Activated naive CD8-positive, alpha-beta T cell treated with anti-CD3 and anti-CD28 coated beads, Interleukin-2, amount 10 ng/mL, durations not matched to agents 7 days and 5 days (primary cell): Measurements from ENCODE around the gene ALPK1. TPM values are rescaled to one million over a fixed set of nuclear protein-coding genes. Genes with fewer than 3 reads are reported as not detected.

Experiments used
- ATAC-seq: fragments of 150-1000 bp; cut with Tn5 transposase; one replicate; pipeline ENCODE4 v1.10.0; 2021; ENCODE audit warnings: low read depth, moderate library complexity
- POLR2A ChIA-PET: fragments of 350-600 bp; sonication (Branson Sonifier 250); formaldehyde crosslinking; loops from one replicate; lab custom pipeline; 2021; ENCODE audit warnings: antibody characterized with exemption; lab: Charles Lee
- DNase-seq: peaks from one replicate; pipeline ENCODE4 v3.0.0; 2021
- H3K27ac Mint-ChIP-seq: one replicate; pipeline ENCODE4 v1.8.0; 2022; ENCODE audit warnings: mild to moderate bottlenecking, mixed read lengths
- H3K27me3 Mint-ChIP-seq: one replicate; pipeline ENCODE4 v1.8.0; 2022; ENCODE audit warnings: mild to moderate bottlenecking, moderate library complexity, mixed read lengths
- H3K36me3 Mint-ChIP-seq: one replicate; pipeline ENCODE4 v1.8.0; 2021; ENCODE audit warnings: mild to moderate bottlenecking, mixed read lengths
- H3K4me1 Mint-ChIP-seq: one replicate; pipeline ENCODE4 v1.8.0; 2021; ENCODE audit warnings: mixed read lengths
- H3K4me3 Mint-ChIP-seq: one replicate; pipeline ENCODE4 v1.8.0; 2022; ENCODE audit warnings: mild to moderate bottlenecking, moderate library complexity, mixed read lengths
- H3K9me3 Mint-ChIP-seq: one replicate; pipeline ENCODE4 v1.8.0; 2021; ENCODE audit warnings: mixed read lengths
- total RNA-seq, 2 experiments: library from RNA; stranded (reverse); gene quantifications; one replicate each; pipeline ENCODE4 v1.2.3, GENCODE V29; 2021

ALPK1 gene
- total RNA-seq, 2 experiments from 2014 or later = 20.9 to 26.0 TPM

- no peak overlapping the region for H3K27ac Mint-ChIP-seq
These were observed 82.1 kb downstream of the ALPK1 start for GRCh38 chr4:112379306-112379705.

DNA sequence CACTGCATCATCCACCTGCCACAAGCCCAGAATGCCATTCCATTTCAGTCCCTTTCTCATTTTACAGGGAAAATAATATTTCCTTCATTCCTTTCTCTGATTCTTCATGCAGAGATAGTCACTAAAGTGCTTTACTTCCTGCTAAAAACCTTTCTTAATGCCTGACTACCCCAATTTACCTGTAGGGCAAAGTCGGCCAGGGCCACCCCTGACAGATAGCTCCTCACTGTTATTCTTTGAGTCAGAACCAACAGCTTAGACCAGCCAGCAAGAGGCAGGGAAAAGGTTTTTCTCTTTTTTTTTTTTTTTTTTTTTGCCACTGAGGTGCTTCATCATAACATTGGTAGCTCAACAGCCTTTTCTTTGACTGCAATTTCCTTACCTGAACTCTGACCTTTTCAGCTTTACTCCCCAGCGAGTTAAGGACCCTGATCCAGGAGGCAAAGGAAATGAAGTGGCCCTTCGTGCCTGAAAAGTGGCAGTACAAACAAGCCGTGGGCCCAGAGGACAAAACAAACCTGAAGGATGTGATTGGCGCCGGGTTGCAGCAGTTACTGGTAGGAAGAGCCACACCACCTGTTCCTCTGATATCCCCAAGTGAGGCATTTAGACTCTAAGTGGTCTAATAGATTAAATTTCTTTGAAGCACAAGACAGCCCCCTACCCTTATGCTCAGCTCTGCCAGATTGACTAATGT lies 85.0 kb downstream of the ALPK1 start:
- DNase-seq (no peak), ATAC-seq (no peak)
- Mint-ChIP-seq H3K36me3 (peaks cover 34% of the 10 kb centered on the region), H3K4me3 (no peak overlapping the region), H3K4me1 (no peaks in the 10 kb centered on the region), H3K27me3 (no peaks in the 10 kb centered on the region), H3K27ac (no peak overlapping the region), H3K9me3 (no peaks in the 10 kb centered on the region)
- POLR2A ChIA-PET = no interaction called here

More at GRCh38 chr4:112379306-112379705, 82.1 kb downstream of the ALPK1 start:
- Mint-ChIP-seq H3K36me3 (peaks cover 41% of the 10 kb centered on the region), H3K9me3 (peaks cover under 1% of the 10 kb centered on the region), H3K4me3 (no peak overlapping the region), H3K27me3 (no peaks in the 10 kb centered on the region), H3K4me1 (no peaks in the 10 kb centered on the region)
- no peak for DNase-seq
- ATAC-seq = no peak
- POLR2A ChIA-PET = no interaction called here

DNA sequence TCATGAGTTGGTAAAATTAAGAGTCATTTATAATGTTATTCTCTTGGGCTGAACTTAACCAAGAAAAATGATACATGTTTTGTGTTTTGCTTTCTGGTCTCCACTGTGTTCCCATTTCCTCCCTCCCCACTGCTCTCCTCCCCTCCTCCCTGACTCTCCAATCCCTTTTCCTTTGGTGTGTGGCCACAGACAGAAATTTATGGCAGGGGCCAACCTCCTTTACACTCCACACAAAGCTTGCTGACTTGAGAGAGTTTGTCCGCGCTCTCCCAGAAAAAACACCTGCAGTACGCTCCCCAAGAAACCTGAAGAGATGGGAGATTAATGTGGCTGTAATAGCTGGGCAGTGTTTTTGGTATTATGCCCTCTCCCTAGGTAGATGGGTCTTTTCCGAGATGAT lies 88.9 kb downstream of the ALPK1 start:
- no peak overlapping the region for H3K4me3 Mint-ChIP-seq
- H3K36me3 Mint-ChIP-seq = peaks cover 22% of the 10 kb centered on the region
- POLR2A ChIA-PET = no interaction called here
- H3K4me1 Mint-ChIP-seq = no peaks in the 10 kb centered on the region
- no peaks in the 10 kb centered on the region for H3K27me3 Mint-ChIP-seq
- H3K9me3 Mint-ChIP-seq = no peaks in the 10 kb centered on the region
- DNase-seq (no peak), ATAC-seq (no peak)
- no peak overlapping the region for H3K27ac Mint-ChIP-seq

GRCh38 chr4:112402098-112402497 lies 104.9 kb downstream of the ALPK1 start:
- H3K4me1 Mint-ChIP-seq = no peaks in the 10 kb centered on the region
- no peaks in the 10 kb centered on the region for H3K27me3 Mint-ChIP-seq
- no peak for ATAC-seq
- peaks cover 34% of the 10 kb centered on the region for H3K36me3 Mint-ChIP-seq
- no peak overlapping the region for H3K4me3 Mint-ChIP-seq
- POLR2A ChIA-PET = no interaction called here
- peaks cover 3% of the 10 kb centered on the region for H3K9me3 Mint-ChIP-seq
- DNase-seq = no peak
- no peak overlapping the region for H3K27ac Mint-ChIP-seq

DNA sequence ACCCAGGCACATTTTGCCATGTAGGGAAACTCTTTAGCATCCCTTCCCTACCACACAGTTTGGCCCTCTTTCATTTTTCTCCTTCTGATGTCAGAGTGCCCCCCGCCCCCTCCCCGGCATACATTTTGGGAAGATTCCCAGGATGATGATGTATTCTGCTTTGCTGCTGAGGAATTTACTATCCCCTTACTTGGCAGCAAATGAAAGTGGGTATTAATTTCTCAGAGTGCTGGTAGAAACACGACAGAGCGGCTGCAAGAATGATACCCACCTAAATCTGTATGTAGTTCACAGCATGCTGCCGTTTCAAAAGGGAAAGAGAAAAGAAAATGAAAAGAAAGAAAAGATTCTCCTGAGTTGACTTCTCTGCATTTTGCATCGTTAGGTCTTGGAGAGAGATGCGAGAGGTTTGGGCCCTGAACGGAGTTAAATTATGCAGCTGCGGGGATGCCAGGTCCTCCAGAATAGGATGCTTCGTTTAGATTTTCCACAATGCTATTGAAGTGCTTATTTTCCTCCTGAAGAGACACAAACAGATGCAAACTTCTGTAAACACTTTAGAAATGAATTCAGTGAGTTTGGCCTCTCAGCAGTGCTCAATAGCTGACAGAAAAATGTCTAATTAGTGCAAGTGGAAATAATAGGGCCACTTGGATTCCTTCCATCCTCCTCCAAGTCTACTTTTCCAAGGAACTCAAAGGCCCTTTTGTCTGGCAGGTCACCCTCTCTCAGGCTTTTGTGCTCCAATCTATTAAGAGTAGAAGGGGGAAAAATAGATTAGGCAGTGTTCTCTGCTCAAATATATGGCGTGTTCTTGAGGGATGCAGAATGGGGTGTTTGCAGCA lies 106.2 kb downstream of the ALPK1 start:
- Mint-ChIP-seq H3K36me3 (peaks cover 31% of the 10 kb centered on the region), H3K4me3 (no peak overlapping the region), H3K4me1 (no peaks in the 10 kb centered on the region), H3K9me3 (peaks cover 3% of the 10 kb centered on the region), H3K27me3 (no peaks in the 10 kb centered on the region), H3K27ac (no peak overlapping the region)
- POLR2A ChIA-PET = no interaction called here
- DNase-seq = no peak
- no peak for ATAC-seq

GRCh38 chr4:112410364-112410763 lies 113.2 kb downstream of the ALPK1 start:
- peaks cover 29% of the 10 kb centered on the region for H3K36me3 Mint-ChIP-seq

GRCh38 chr4:112410804-112411203 lies 113.6 kb downstream of the ALPK1 start:
- no peak overlapping the region for H3K27ac Mint-ChIP-seq
- peaks cover 29% of the 10 kb centered on the region for H3K36me3 Mint-ChIP-seq
- no peak for DNase-seq
- no peaks in the 10 kb centered on the region for H3K9me3 Mint-ChIP-seq
- no peak for ATAC-seq
- no peaks in the 10 kb centered on the region for H3K4me1 Mint-ChIP-seq
- no peaks in the 10 kb centered on the region for H3K27me3 Mint-ChIP-seq
- POLR2A ChIA-PET = no interaction called here
- no peak overlapping the region for H3K4me3 Mint-ChIP-seq

More at GRCh38 chr4:112410364-112410763, 113.2 kb downstream of the ALPK1 start:
- DNase-seq (no peak), ATAC-seq (no peak)
- POLR2A ChIA-PET = no interaction called here
- H3K4me1 Mint-ChIP-seq = no peaks in the 10 kb centered on the region
- H3K27me3 Mint-ChIP-seq = no peaks in the 10 kb centered on the region
- no peak overlapping the region for H3K27ac Mint-ChIP-seq
- no peak overlapping the region for H3K4me3 Mint-ChIP-seq
- H3K9me3 Mint-ChIP-seq = no peaks in the 10 kb centered on the region

GRCh38 chr4:112411781-112412550 lies 114.8 kb downstream of the ALPK1 start:
- Mint-ChIP-seq H3K9me3 (no peaks in the 10 kb centered on the region), H3K27ac (no peak overlapping the region), H3K36me3 (peaks cover 28% of the 10 kb centered on the region), H3K27me3 (no peaks in the 10 kb centered on the region), H3K4me1 (no peaks in the 10 kb centered on the region), H3K4me3 (no peak overlapping the region)
- POLR2A ChIA-PET = no interaction called here
- ATAC-seq = no peak
- DNase-seq = no peak

- Mint-ChIP-seq H3K36me3 (peaks cover 27% of the 10 kb centered on the region), H3K4me1 (no peaks in the 10 kb centered on the region), H3K27ac (no peak overlapping the region), H3K27me3 (no peaks in the 10 kb centered on the region), H3K9me3 (no peaks in the 10 kb centered on the region), H3K4me3 (no peak overlapping the region)
- POLR2A ChIA-PET = no interaction called here
- DNase-seq (no peak), ATAC-seq (no peak)
These were observed 119.3 kb downstream of the ALPK1 start for GRCh38 chr4:112416464-112416863.

DNA sequence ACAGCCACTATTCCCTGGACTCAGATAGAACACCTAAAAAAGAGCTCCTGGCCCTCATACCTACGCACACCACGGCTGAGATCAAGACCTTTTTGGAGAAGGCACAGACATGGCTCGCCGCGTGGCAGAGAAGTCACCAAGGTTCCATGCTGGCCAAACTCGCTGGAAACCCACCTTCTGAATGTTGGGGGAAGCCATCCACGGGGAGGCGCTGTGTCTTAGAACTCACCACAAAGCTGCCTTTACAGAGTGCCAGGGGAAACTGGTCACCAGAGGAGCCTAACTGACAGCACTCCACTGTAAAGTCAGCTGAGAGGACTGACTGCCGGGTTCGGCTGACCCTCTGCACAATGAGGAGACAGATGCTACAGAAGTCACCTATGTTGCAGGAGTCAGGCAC lies 120.9 kb downstream of the ALPK1 start:
- Mint-ChIP-seq H3K36me3 (peaks cover 23% of the 10 kb centered on the region), H3K4me3 (no peak overlapping the region), H3K4me1 (no peaks in the 10 kb centered on the region), H3K9me3 (no peaks in the 10 kb centered on the region), H3K27ac (no peak overlapping the region), H3K27me3 (no peaks in the 10 kb centered on the region)
- ATAC-seq = no peak
- no peak for DNase-seq
- POLR2A ChIA-PET = no interaction called here

GRCh38 chr4:112421911-112422310 lies 124.7 kb downstream of the ALPK1 start:
- H3K36me3 Mint-ChIP-seq = peaks cover 8% of the 10 kb centered on the region
- POLR2A ChIA-PET = no interaction called here
- H3K4me3 Mint-ChIP-seq = no peak overlapping the region
- H3K9me3 Mint-ChIP-seq = no peaks in the 10 kb centered on the region
- no peak for DNase-seq
- ATAC-seq = no peak
- H3K4me1 Mint-ChIP-seq = no peaks in the 10 kb centered on the region
- H3K27ac Mint-ChIP-seq = no peak overlapping the region
- no peaks in the 10 kb centered on the region for H3K27me3 Mint-ChIP-seq

DNA sequence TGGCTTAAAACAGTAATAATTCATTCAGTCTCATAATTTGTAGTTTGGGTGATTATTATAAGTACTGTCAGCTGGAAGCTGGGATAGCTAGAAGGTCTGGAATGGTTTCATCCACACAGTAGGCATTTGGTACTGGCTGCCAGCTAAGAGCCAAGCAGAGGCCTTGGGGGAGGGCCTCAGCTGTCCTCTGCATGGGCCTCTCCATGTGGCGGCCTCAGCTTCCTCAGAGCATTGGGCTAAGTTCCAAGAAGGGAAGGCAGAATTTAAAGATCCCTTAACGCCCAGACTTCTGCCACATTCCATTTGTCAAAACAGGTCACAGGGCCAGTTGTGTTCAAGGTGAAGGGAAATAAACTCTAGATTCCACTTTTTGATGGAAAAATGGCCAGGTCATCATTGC lies 125.5 kb downstream of the ALPK1 start:
- no peak overlapping the region for H3K27ac Mint-ChIP-seq
- H3K27me3 Mint-ChIP-seq = no peaks in the 10 kb centered on the region
- no peaks in the 10 kb centered on the region for H3K4me1 Mint-ChIP-seq
- DNase-seq = no peak
- no peak overlapping the region for H3K4me3 Mint-ChIP-seq
- H3K36me3 Mint-ChIP-seq = peaks cover 10% of the 10 kb centered on the region
- ATAC-seq = no peak
- POLR2A ChIA-PET = no interaction called here
- H3K9me3 Mint-ChIP-seq = no peaks in the 10 kb centered on the region

- Mint-ChIP-seq H3K4me3 (no peak overlapping the region), H3K9me3 (no peaks in the 10 kb centered on the region), H3K4me1 (no peaks in the 10 kb centered on the region), H3K27ac (no peak overlapping the region), H3K27me3 (no peaks in the 10 kb centered on the region), H3K36me3 (peaks cover 15% of the 10 kb centered on the region)
- DNase-seq (no peak), ATAC-seq (no peak)
- POLR2A ChIA-PET = no interaction called here
These were observed 126.4 kb downstream of the ALPK1 start for GRCh38 chr4:112423591-112423990.
